Uterus (tissue), 4 donors: ENCODE data around the gene NMNAT2. TPM values are rescaled to one million over a fixed set of nuclear protein-coding genes. Genes with fewer than 3 reads are reported as not detected.
A peak's percentile ranks its signal among the peaks of the same experiment; 100 is the strongest.

Experiments
- DNase-seq, 2 donors: peaks; one replicate each; pipeline ENCODE4 v3.0.0-alpha.2; 2019 to 2020
- H3K27ac ChIP-seq, 2 donors: fragments of 200-600 bp; sonication (generic); 1 replicate in 1 of 2; 2 replicates in 1 of 2; pipeline ENCODE4 v1.5.1; 2016 to 2018
- H3K27me3 ChIP-seq, 2 donors: fragments of 200-600 bp; sonication (generic); one replicate each; pipeline ENCODE4 v1.5.1; 2018 to 2019; ENCODE audit warnings: control low read depth in 1 of 2
- H3K36me3 ChIP-seq, 2 donors: fragments of 200-600 bp; sonication (generic); one replicate each; pipeline ENCODE4 v1.5.1; 2019; ENCODE audit warnings: control low read depth in 1 of 2
- H3K4me1 ChIP-seq, 2 donors: fragments of 200-600 bp; sonication (generic); one replicate each; pipeline ENCODE4 v1.5.1; 2018 to 2019; ENCODE audit warnings: control low read depth in 1 of 2
- H3K4me3 ChIP-seq, 2 donors: fragments of 200-600 bp; sonication (generic); 1 replicate in 1 of 2; 2 replicates in 1 of 2; pipeline ENCODE4 v1.5.1; 2018 to 2019; ENCODE audit warnings: mild to moderate bottlenecking in 1 of 2
- H3K9me3 ChIP-seq, 2 donors: fragments of 200-600 bp; sonication (generic); one replicate each; pipeline ENCODE4 v1.5.1; 2019; ENCODE audit warnings: control low read depth in 1 of 2
- POLR2A ChIP-seq, 2 donors: fragments of 450-650 bp; IDR thresholded peaks; one replicate each; pipeline ENCODE4 v1.6.1; 2016; ENCODE audit warnings: antibody characterized with exemption in 2 of 2, mild to moderate bottlenecking in 1 of 2, moderate library complexity in 1 of 2
- intact Hi-C: fragments of 100-400 bp; cut with DNase I; formaldehyde crosslinking; loops from one replicate; pipeline ENCODE4 v1.15.1; 2023; ENCODE audit warnings: low total_unique reads
- total RNA-seq, 4 donors: library from RNA; depleted of rRNA in 3 of 4; stranded (reverse); fragments of >200 nt in 3 of 4; gene quantifications; one replicate each; pipeline versions ENCODE4 v1.1.0 to v1.2.4, GENCODE V29; 2014 to 2023
- TF ChIP-seq, protein P1 (sequence below), 4 experiments: fragments of 200-600 bp in 2 of 4; fragments of 450-650 bp in 2 of 4; sonication (generic) in 2 of 4; IDR thresholded peaks; one replicate each; pipeline ENCODE4 v1.5.1; 2016 to 2019; ENCODE audit warnings: antibody characterized with exemption in 4 of 4, mild to moderate bottlenecking in 2 of 4, moderate library complexity in 1 of 4
- donor health status: DM: yes; HTN: yes; CAD: no.

NMNAT2 gene
- total RNA-seq, result 1 to 10 TPM in 2 of 4 donors, under 1 TPM in 1, not detected in 1; 0.85 to 2.8 (median 1.5) TPM

DNA sequence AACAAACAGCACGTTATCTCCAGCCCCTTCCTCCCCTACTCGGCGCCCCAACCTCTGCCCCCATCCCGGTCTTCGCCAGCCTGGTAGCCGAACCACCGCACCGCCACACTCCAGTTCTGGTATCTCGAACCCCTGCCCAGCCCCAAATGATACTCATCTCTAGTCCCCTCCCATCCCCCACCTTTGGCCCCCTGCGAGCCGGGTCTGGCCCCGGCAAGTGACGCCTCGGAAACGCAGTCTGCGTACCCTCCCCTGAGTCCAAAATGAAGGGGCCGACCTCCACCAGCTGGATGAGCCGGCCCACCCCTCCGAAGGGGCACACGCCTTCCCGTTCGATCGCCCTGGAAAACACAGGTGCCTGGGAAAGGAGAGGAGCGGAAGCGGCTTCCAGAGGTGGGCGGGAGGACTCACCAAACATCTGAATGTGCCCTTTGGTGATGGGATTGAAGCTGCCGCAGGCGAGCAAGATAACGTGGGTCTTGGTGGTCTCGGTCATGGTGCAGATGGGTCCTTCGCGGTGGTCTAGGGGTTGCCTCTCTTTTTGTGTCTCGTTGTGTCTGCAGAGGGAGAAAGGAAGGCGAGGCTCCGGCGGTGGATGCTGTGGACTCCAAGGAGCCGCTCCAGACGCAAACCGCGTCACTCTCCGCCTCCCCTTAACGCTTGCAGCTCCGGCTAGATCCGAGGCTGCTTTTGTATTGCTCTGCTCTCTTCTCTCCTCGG is at the start of gene NMNAT2:
Gene NMNAT2 (minus strand): TSS at position 609 of the 720 bp plus-strand sequence. CDS start 113 bp downstream, at position 496.
- Histone ChIP-seq H3K4me1 (peaks cover 0 to 14% of the 10 kb centered on the region in 2 donors), H3K36me3 (no peaks in the 10 kb centered on the region), H3K9me3 (no peaks in the 10 kb centered on the region), H3K27ac (no peak within 1 kb of the TSS), H3K27me3 (no peaks in the 10 kb centered on the region), H3K4me3 (peak within 1 kb of the TSS in 1 of 2 donors; percentile 15)
- DNase-seq, result no peak
- TF ChIP-seq, protein P1, sequence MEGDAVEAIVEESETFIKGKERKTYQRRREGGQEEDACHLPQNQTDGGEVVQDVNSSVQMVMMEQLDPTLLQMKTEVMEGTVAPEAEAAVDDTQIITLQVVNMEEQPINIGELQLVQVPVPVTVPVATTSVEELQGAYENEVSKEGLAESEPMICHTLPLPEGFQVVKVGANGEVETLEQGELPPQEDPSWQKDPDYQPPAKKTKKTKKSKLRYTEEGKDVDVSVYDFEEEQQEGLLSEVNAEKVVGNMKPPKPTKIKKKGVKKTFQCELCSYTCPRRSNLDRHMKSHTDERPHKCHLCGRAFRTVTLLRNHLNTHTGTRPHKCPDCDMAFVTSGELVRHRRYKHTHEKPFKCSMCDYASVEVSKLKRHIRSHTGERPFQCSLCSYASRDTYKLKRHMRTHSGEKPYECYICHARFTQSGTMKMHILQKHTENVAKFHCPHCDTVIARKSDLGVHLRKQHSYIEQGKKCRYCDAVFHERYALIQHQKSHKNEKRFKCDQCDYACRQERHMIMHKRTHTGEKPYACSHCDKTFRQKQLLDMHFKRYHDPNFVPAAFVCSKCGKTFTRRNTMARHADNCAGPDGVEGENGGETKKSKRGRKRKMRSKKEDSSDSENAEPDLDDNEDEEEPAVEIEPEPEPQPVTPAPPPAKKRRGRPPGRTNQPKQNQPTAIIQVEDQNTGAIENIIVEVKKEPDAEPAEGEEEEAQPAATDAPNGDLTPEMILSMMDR (IDR thresholded peaks at IDR 0.05), result no peak
- TF ChIP-seq POLR2A (IDR thresholded peaks at IDR 0.05), result no peak
- intact Hi-C loops, result no loop called here

DNA sequence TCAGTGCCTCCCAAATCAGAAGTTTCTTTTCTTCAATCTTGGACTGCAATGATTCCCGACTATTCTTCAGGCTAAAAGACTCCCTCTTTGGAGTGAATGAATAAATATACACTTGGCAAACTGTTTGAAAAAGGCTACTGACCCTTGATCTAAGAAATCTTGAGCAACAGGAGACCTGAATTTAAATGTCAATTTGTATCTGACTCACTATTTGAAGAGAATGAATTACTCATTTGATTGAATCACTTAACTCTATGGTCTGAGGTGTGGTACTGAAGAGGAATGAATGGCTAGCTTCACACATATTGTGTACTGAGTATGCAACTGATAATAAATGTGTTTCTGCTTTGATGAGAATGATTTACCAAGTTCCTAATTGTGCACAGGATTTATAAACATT is 49.5 kb upstream of the NMNAT2 start:
- Histone ChIP-seq H3K4me3 (no peak overlapping the region), H3K36me3 (no peaks in the 10 kb centered on the region), H3K27ac (no peak overlapping the region), H3K9me3 (no peaks in the 10 kb centered on the region), H3K4me1 (no peaks in the 10 kb centered on the region), H3K27me3 (no peaks in the 10 kb centered on the region)
- no peak for TF ChIP-seq POLR2A (IDR thresholded peaks at IDR 0.05)
- TF ChIP-seq, protein P1 (IDR thresholded peaks at IDR 0.05), result no peak
- intact Hi-C loops, result no loop called here
- no peak for DNase-seq

DNA sequence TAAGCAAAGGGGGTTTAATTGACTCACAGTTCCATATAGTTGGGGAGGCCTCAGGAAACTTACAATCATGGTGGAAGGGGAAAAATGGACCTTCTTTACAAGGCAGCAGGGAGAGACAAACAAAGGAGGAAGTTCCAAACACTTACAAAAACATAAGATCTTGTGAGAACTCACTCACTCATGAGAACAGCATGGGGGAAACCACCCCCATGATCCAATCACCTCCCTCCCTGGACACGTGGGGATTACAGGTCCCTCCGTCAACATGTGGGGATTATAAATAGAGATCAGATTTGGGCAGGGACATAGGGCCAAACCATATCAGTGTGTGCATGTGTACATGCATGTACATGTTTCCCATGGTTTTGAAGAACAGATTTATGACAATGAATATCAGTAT is 48.6 kb upstream of the NMNAT2 start:
- no peak overlapping the region for H3K4me3 ChIP-seq
- no peaks in the 10 kb centered on the region for H3K9me3 ChIP-seq
- no peak for DNase-seq
- H3K4me1 ChIP-seq, result no peaks in the 10 kb centered on the region
- no peaks in the 10 kb centered on the region for H3K27me3 ChIP-seq
- TF ChIP-seq, protein P1 (IDR thresholded peaks at IDR 0.05), result no peak
- no peak for TF ChIP-seq POLR2A (IDR thresholded peaks at IDR 0.05)
- no peaks in the 10 kb centered on the region for H3K36me3 ChIP-seq
- intact Hi-C loops, result no loop called here
- no peak overlapping the region for H3K27ac ChIP-seq

DNA sequence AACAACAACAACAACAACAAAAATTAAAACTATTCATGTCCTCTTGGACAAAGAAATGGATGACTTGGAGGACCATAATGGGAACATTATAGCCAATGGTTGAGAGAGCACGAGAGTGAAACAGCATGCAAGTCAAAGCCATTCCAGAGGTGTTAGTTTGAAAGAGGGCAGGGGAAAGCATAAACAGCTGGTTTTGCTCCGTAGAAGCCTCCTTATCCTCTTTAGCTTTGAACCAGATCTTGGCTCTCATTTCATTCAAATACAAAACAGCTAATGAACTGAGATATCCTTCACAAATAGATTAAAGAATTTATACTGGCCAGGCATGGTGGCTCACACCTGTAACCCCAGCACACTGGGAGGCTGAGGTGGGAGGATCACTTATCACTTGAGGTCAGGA is 45.4 kb upstream of the NMNAT2 start:
- Histone ChIP-seq H3K4me3 (no peak overlapping the region), H3K36me3 (no peaks in the 10 kb centered on the region), H3K9me3 (no peaks in the 10 kb centered on the region), H3K27me3 (no peaks in the 10 kb centered on the region), H3K4me1 (no peaks in the 10 kb centered on the region), H3K27ac (no peak overlapping the region)
- no peak for TF ChIP-seq POLR2A (IDR thresholded peaks at IDR 0.05)
- TF ChIP-seq, protein P1 (IDR thresholded peaks at IDR 0.05), result no peak
- intact Hi-C loops, result no loop called here
- no peak for DNase-seq

DNA sequence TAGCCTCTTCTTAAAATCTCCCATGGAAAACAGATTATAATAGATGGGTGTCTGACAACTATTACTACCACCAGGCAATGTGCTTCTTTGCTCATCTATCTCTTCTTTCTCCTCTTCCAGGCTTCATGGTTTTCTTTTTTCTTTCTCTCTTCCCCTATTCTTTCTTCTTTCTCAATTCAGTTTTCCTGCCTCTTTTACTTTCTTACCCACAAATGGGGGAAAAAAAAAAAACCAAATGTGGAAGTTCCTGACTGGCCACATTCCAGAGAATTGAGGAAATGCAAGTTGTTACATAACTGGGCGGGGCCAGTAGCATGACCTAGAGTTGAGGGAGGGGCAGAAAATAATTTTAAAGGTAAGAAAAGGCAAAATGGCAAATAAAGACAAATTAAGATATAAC is 43.2 kb upstream of the NMNAT2 start:
- TF ChIP-seq, protein P1 (IDR thresholded peaks at IDR 0.05), result no peak
- TF ChIP-seq POLR2A (IDR thresholded peaks at IDR 0.05), result no peak
- intact Hi-C loops, result no loop called here
- H3K9me3 ChIP-seq, result no peaks in the 10 kb centered on the region
- DNase-seq, result no peak
- H3K36me3 ChIP-seq, result no peaks in the 10 kb centered on the region
- no peaks in the 10 kb centered on the region for H3K27me3 ChIP-seq
- no peak overlapping the region for H3K27ac ChIP-seq
- H3K4me3 ChIP-seq, result no peak overlapping the region
- no peaks in the 10 kb centered on the region for H3K4me1 ChIP-seq
